GM19239 (cell line): ENCODE data around the gene HUWE1.
"Not testable (repeated sequence)": the region's sequence is repeated elsewhere in the genome, so short reads cannot be mapped to it uniquely, and the experiment has no call there.

ENCODE experiments used
- DNase-seq: peaks from one replicate; pipeline ENCODE4 v3.0.0; 2011; ENCODE audit warnings: low spot score; ENCODE audit not compliant: insufficient read length
- FAIRE-seq: peaks from 2 replicates; lab custom pipeline; 2011; peaks lifted over from hg19 to GRCh38; lab: Jason Lieb, UNC

Gene HUWE1

GRCh38 chrX:53550756-53551463, 135.6 kb downstream of the HUWE1 start:
- no peak for DNase-seq
- FAIRE-seq: no peak

GRCh38 chrX:53547668-53548067, 138.9 kb downstream of the HUWE1 start:
- DNase-seq: no peak
- no peak for FAIRE-seq

- no peak for DNase-seq
- no peak for FAIRE-seq
These were observed 141.6 kb downstream of the HUWE1 start for GRCh38 chrX:53544936-53545335.

GRCh38 chrX:53538781-53539180, 147.7 kb downstream of the HUWE1 start:
- DNase-seq (no peak), FAIRE-seq (no peak)

- FAIRE-seq: peak; percentile 54
- not testable (repeated sequence) for DNase-seq
These were observed 155.1 kb downstream of the HUWE1 start for GRCh38 chrX:53531255-53531966.

GRCh38 chrX:53526999-53527398, 159.5 kb downstream of the HUWE1 start:
- DNase-seq (no peak), FAIRE-seq (no peak)

GRCh38 chrX:53511322-53511721, 175.2 kb downstream of the HUWE1 start:
- no peak for FAIRE-seq
- DNase-seq: no peak

GRCh38 chrX:53504035-53504434, 182.5 kb downstream of the HUWE1 start:
- FAIRE-seq, DNase-seq: not testable (repeated sequence)

- DNase-seq: no peak
- no peak for FAIRE-seq
These were observed 192.1 kb downstream of the HUWE1 start for GRCh38 chrX:53494436-53494835.

GRCh38 chrX:53486285-53486684, 200.2 kb downstream of the HUWE1 start:
- no peak for DNase-seq
- FAIRE-seq: no peak

- DNase-seq (no peak), FAIRE-seq (no peak)
These were observed 202.6 kb downstream of the HUWE1 start for GRCh38 chrX:53483838-53484405.

- FAIRE-seq: no peak
These were observed 203.1 kb downstream of the HUWE1 start for GRCh38 chrX:53483416-53483815.

More at GRCh38 chrX:53483416-53483815, 203.1 kb downstream of the HUWE1 start:
- no peak for DNase-seq
